B cell (primary cell): ENCODE data around the gene KRTAP12-2. TPM values are rescaled to one million over a fixed set of nuclear protein-coding genes. Genes with fewer than 3 reads are reported as not detected.
"Not testable (repeated sequence)": the region's sequence is repeated elsewhere in the genome, so short reads cannot be mapped to it uniquely, and the experiment has no call there.

ENCODE experiments used
- ATAC-seq: fragments of 200-7000 bp; cut with Tn5 transposase; one replicate; pipeline ENCODE4 v1.10.0; 2021; ENCODE audit warnings: low read depth, mild to moderate bottlenecking, moderate number of reproducible peaks, moderate library complexity
- CTCF ChIA-PET: fragments of 350-600 bp; sonication (Branson Sonifier 250); formaldehyde crosslinking; loops from one replicate; lab custom pipeline; 2021; ENCODE audit warnings: antibody characterized with exemption, inconsistent platforms; lab: Charles Lee
- POLR2A ChIA-PET: fragments of 350-600 bp; sonication (Branson Sonifier 250); formaldehyde crosslinking; loops from one replicate; lab custom pipeline; 2021; ENCODE audit warnings: antibody characterized with exemption; lab: Charles Lee
- DNase-seq: peaks from one replicate; pipeline ENCODE4 v3.0.0; 2013
- H2AFZ ChIP-seq: 2 replicates; pipeline ENCODE4 v1.6.1; 2012; ENCODE audit warnings: mild to moderate bottlenecking, low read depth, low read length; ENCODE audit not compliant: insufficient read depth, poor library complexity, severe bottlenecking
- H3K27ac ChIP-seq, 2 donors: 1 replicate in 1 of 2; 2 replicates in 1 of 2; pipeline ENCODE4 v1.5.1; 2012 to 2013; ENCODE audit warnings: low read length in 2 of 2, mild to moderate bottlenecking in 2 of 2, moderate library complexity in 1 of 2
- H3K27me3 ChIP-seq, 4 experiments: fragments of 200-600 bp in 1 of 4; sonication (generic) in 1 of 4; replicated peaks in 1 of 4; 1 replicate in 2 of 4; 2 replicates in 2 of 4; pipeline versions ENCODE4 v1.6.1 to v1.7.0; 2013 to 2016; ENCODE audit warnings: low read length in 3 of 4, mild to moderate bottlenecking in 2 of 4, mixed read lengths in 1 of 4, moderate library complexity in 1 of 4; ENCODE audit not compliant: insufficient read depth in 4 of 4, control insufficient read depth in 3 of 4; ENCODE audit errors: control extremely low read depth in 1 of 4
- H3K36me3 ChIP-seq, 2 experiments: replicated peaks in 1 of 2; 1 replicate in 1 of 2; 2 replicates in 1 of 2; pipeline versions ENCODE4 v1.6.1 to v1.7.1; 2013; ENCODE audit warnings: low read length in 1 of 2; ENCODE audit not compliant: insufficient read depth in 2 of 2, control insufficient read depth in 1 of 2; ENCODE audit errors: control extremely low read depth in 1 of 2, extremely low read depth in 1 of 2
- H3K4me1 ChIP-seq, 2 donors: fragments of 200-600 bp in 1 of 2; sonication (generic) in 1 of 2; 1 replicate in 1 of 2; 2 replicates in 1 of 2; pipeline versions ENCODE4 v1.5.1 to v1.6.1; 2013 to 2017; ENCODE audit warnings: low read length in 2 of 2; ENCODE audit not compliant: control insufficient read depth in 2 of 2, insufficient read depth in 2 of 2
- H3K4me2 ChIP-seq: replicated peaks from 2 replicates; pipeline ENCODE3; 2012; ENCODE audit warnings: mild to moderate bottlenecking, low read depth, low read length; ENCODE audit not compliant: poor library complexity, severe bottlenecking
- H3K4me3 ChIP-seq, 5 experiments: fragments of 200-600 bp in 1 of 5; sonication (generic) in 1 of 5; 1 replicate in 3 of 5; 2 replicates in 2 of 5; pipeline versions ENCODE4 v1.5.1 to v1.7.0; 2011 to 2016; ENCODE audit warnings: low read length in 4 of 5, mild to moderate bottlenecking in 4 of 5, low read depth in 2 of 5, control low read depth in 1 of 5, moderate library complexity in 1 of 5; ENCODE audit not compliant: insufficient read depth in 1 of 5; ENCODE audit errors: control extremely low read depth in 1 of 5, extremely low read depth in 1 of 5
- H3K79me2 ChIP-seq: fragments of 200-600 bp; sonication (generic); one replicate; pipeline ENCODE4 v1.6.0; 2016; ENCODE audit warnings: low read length; ENCODE audit not compliant: control insufficient read depth, insufficient read depth
- H3K9ac ChIP-seq: fragments of 200-600 bp; sonication (generic); 2 replicates; pipeline ENCODE4 v1.6.1; 2017; ENCODE audit warnings: mild to moderate bottlenecking, low read length, moderate library complexity
- H3K9me3 ChIP-seq, 3 donors: one replicate each; pipeline versions ENCODE4 v1.6.1 to v1.7.1; 2013; ENCODE audit warnings: low read length in 2 of 3; ENCODE audit not compliant: control insufficient read depth in 2 of 3, insufficient read depth in 1 of 3; ENCODE audit errors: control extremely low read depth in 1 of 3
- H4K20me1 ChIP-seq: 2 replicates; pipeline ENCODE4 v1.6.0; 2012; ENCODE audit warnings: mild to moderate bottlenecking, low read length; ENCODE audit not compliant: insufficient read depth, control insufficient read depth, poor library complexity, severe bottlenecking
- H3K27ac Mint-ChIP-seq: one replicate; pipeline ENCODE4 v1.8.0; 2021; ENCODE audit warnings: mixed read lengths
- H3K27me3 Mint-ChIP-seq: one replicate; pipeline ENCODE4 v1.8.0; 2021; ENCODE audit warnings: mixed read lengths
- H3K4me1 Mint-ChIP-seq: one replicate; pipeline ENCODE4 v1.8.0; 2021; ENCODE audit warnings: mixed read lengths
- H3K4me3 Mint-ChIP-seq: one replicate; pipeline ENCODE4 v1.8.0; 2021; ENCODE audit warnings: mixed read lengths
- H3K9me3 Mint-ChIP-seq: one replicate; pipeline ENCODE4 v1.8.0; 2022; ENCODE audit warnings: mixed read lengths; ENCODE audit not compliant: insufficient read depth
- EZH2 ChIP-seq: IDR thresholded peaks from 2 replicates; pipeline ENCODE4 v1.6.1; 2012; ENCODE audit warnings: borderline replicate concordance, low read depth, mild to moderate bottlenecking, moderate library complexity, low read length; ENCODE audit not compliant: insufficient read depth, poor library complexity, severe bottlenecking
- WGBS: methylation state at CpG from one replicate; pipeline ENCODE4 v1.1.5; 2013; ENCODE audit warnings: missing lambda C conversion rate; ENCODE audit not compliant: insufficient coverage; 5-methylcytosine and 5-hydroxymethylcytosine counted together
- intact Hi-C: fragments of 100-400 bp; cut with micrococcal nuclease; formaldehyde crosslinking; loops from one replicate; pipeline ENCODE4 v1.10.0; 2022
- polyA plus RNA-seq: library from polyadenylated mRNA; depleted of rRNA; stranded (reverse); fragments of >200 nt; gene quantifications from 2 replicates; pipeline ENCODE4 v1.2.3, GENCODE V29; 2012
- total RNA-seq, 2 donors: library from RNA; stranded (reverse); fragments of 120-200 nt in 1 of 2; gene quantifications; 1 replicate in 1 of 2; 2 replicates in 1 of 2; pipeline versions ENCODE4 v1.2.3 to v1.2.4, GENCODE V29; 2013 to 2022
- TF ChIP-seq, protein P1 (sequence below): fragments of 200-600 bp; IDR thresholded peaks from one replicate; pipeline ENCODE4 v1.8.0; 2022; ENCODE audit warnings: antibody characterized with exemption, mild to moderate bottlenecking

The KRTAP12-2 gene
- total and polyA plus RNA-seq, 2 donors (not counting 1 experiment from before 2014, with no cell fraction given) = not detected

DNA sequence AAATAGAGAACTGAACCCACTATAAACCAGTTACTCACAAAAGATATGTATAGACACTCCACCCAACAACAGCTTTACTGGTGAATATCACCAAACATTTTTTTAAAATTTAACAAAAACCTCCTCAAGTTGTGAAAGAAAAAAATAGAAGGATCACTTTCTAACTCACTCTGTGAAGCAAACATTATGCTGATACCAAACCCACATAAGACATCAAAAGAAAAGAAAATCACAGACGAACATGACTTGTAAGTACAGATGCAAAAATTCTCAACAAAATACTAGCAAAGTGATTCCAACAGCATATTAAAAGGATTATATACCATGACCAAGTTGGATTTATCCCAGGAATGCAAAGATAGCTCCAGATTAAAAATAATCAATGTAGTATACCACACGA lies 25.0 kb upstream of the KRTAP12-2 start:
- H3K27ac Mint-ChIP-seq = no peak overlapping the region
- TF ChIP-seq, protein P1, sequence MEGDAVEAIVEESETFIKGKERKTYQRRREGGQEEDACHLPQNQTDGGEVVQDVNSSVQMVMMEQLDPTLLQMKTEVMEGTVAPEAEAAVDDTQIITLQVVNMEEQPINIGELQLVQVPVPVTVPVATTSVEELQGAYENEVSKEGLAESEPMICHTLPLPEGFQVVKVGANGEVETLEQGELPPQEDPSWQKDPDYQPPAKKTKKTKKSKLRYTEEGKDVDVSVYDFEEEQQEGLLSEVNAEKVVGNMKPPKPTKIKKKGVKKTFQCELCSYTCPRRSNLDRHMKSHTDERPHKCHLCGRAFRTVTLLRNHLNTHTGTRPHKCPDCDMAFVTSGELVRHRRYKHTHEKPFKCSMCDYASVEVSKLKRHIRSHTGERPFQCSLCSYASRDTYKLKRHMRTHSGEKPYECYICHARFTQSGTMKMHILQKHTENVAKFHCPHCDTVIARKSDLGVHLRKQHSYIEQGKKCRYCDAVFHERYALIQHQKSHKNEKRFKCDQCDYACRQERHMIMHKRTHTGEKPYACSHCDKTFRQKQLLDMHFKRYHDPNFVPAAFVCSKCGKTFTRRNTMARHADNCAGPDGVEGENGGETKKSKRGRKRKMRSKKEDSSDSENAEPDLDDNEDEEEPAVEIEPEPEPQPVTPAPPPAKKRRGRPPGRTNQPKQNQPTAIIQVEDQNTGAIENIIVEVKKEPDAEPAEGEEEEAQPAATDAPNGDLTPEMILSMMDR = no peak
- no peak for TF ChIP-seq EZH2
- intact Hi-C loops = no loop called here
- Histone ChIP-seq H3K36me3 (no peaks in the 10 kb centered on the region), H2AFZ (no peak overlapping the region), H4K20me1 (no peaks in the 10 kb centered on the region), H3K9me3 (peaks cover 4 to 10% (median 8%) of the 10 kb centered on the region in 3 donors), H3K4me2 (no peak overlapping the region), H3K27ac (no peak overlapping the region), H3K9ac (no peak overlapping the region), H3K4me3 (no peak overlapping the region), H3K4me1 (no peaks in the 10 kb centered on the region), H3K79me2 (no peaks in the 10 kb centered on the region), H3K27me3 (peaks cover 0 to 10% (median 2%) of the 10 kb centered on the region in 4 experiments)
- ChIA-PET CTCF (no interaction called here), POLR2A (interaction anchor here (0.6 kb wide), 1 partner anchor 236 kb away, joined by 7 read pairs; no protein-coding TSS in a partner anchor)
- peaks cover 43% of the 10 kb centered on the region for H3K27me3 Mint-ChIP-seq
- H3K9me3 Mint-ChIP-seq = peaks cover 12% of the 10 kb centered on the region
- no peak for ATAC-seq
- no CpG with 5 or more reads among the region's 2 CpGs for WGBS
- H3K4me1 Mint-ChIP-seq = no peaks in the 10 kb centered on the region
- DNase-seq = no peak
- no peak overlapping the region for H3K4me3 Mint-ChIP-seq

DNA sequence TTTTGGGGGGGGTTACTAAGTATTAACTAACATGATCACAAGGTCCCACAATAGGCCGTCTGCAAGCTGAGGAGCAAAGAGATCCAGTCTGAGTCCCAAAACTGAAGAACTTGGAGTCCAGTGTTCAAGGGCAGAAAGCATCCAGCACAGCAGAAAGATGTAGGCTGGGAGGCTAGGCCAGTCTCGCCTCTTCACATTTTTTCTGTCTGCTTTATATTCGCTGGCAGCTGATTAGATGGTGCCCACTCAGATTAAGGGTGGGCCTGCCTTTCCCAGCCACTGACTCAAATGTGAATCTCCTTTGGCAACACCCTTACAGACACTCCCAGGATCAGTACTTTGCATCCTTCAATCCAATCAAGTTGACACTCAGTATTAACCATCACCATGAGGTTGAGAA lies 23.0 kb upstream of the KRTAP12-2 start:
- peaks cover 0 to 10% (median 0%) of the 10 kb centered on the region in 4 experiments for H3K27me3 ChIP-seq
- H3K27ac ChIP-seq, H3K4me1 Mint-ChIP-seq, ATAC-seq, DNase-seq, H3K27ac Mint-ChIP-seq, H3K4me1 ChIP-seq, H2AFZ ChIP-seq, H3K9me3 ChIP-seq, H3K4me3 ChIP-seq, H3K79me2 ChIP-seq, H3K4me3 Mint-ChIP-seq, H3K36me3 ChIP-seq, H4K20me1 ChIP-seq, CTCF ChIA-PET, H3K4me2 ChIP-seq, intact Hi-C loops, POLR2A ChIA-PET, H3K9ac ChIP-seq: not testable (repeated sequence)
- 94% methylated on average over 2 of the region's 3 CpGs for WGBS
- H3K9me3 Mint-ChIP-seq = peaks cover 12% of the 10 kb centered on the region
- H3K27me3 Mint-ChIP-seq = peaks cover 44% of the 10 kb centered on the region
